ENCODE data around the gene TBC1D10A.

DNA sequence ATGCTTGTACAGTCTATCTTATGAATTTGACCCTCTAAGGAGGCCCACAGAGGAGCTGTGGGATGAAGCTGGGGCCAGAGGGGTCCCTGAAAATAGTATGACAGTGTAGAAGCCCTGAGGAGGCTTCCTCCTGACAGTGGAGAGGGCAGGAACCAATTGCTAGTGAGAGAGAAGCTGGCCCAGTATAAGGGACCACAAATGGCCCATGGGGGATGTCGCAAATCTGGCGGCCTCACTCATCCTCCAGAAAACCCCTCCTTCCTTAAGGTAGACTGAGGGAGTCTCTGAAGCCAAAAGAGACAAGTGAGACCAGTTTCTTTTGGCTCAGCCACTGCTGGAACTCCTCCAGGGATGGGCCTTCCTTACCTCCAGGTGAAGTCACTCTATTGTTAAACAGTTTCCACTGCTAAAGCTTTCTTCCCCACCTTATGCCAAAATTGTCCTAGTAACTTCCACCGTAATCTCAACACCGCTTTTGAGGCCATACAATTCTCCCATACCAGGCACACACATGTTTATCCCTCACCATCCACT lies 19.6 kb downstream of the TBC1D10A start:
- TF ChIP-seq POLR2A (IDR thresholded peaks at IDR 0.05; ENCODE audit: low read depth, low read length): no peak
- no peak for TF ChIP-seq POLR2AphosphoS5 (IDR thresholded peaks at IDR 0.05; ENCODE audit: low read depth, low read length)

Measured in GM12892 (cell line).